ENCODE results near the gene BCL2. TPM values are rescaled to one million over a fixed set of nuclear protein-coding genes. Genes with fewer than 3 reads are reported as not detected.

Gene BCL2
- total and polyA plus RNA-seq, 8 donors: 6.3 to 11.3 (median 10.8) TPM

- Histone ChIP-seq H3K27me3 (no peaks in the 10 kb centered on the region), H3K9me3 (no peaks in the 10 kb centered on the region), H3K36me3 (no peaks in the 10 kb centered on the region), H3K27ac (peak overlapping the region; percentile 21 to 77), H3K4me3 (no peak overlapping the region), H3K4me1 (peaks cover 0 to 49% of the 10 kb centered on the region in 2 donors)
- intact Hi-C loops (cut with DNase I): no loop called here
- ATAC-seq (peak; percentile 72), DNase-seq (peak in 1 of 4 donors; percentile 57)
- TF ChIP-seq CTCF (IDR thresholded peaks at IDR 0.05): no peak
Observed at GRCh38 chr18:63253428-63254372, 65.9 kb downstream of the BCL2 start.

- H3K27ac ChIP-seq: peak overlapping the region; percentile 21 to 77
- ATAC-seq: peak; percentile 20
- H3K9me3 ChIP-seq: no peaks in the 10 kb centered on the region
Observed at GRCh38 chr18:63253014-63253413, 66.6 kb downstream of the BCL2 start.

GRCh38 chr18:63249771-63250170, 69.8 kb downstream of the BCL2 start:
- TF ChIP-seq CTCF (IDR thresholded peaks at IDR 0.05): no peak
- H3K27ac ChIP-seq: peak overlapping the region in 1 of 2 donors; percentile 85
- ATAC-seq: peak; percentile 63
- no peaks in the 10 kb centered on the region for H3K36me3 ChIP-seq
- intact Hi-C loops (cut with DNase I): no loop called here
- H3K4me3 ChIP-seq: no peak overlapping the region
- H3K4me1 ChIP-seq: peaks cover 0 to 58% of the 10 kb centered on the region in 2 donors
- DNase-seq: peak in 1 of 4 donors; percentile 76
- no peaks in the 10 kb centered on the region for H3K27me3 ChIP-seq
- no peaks in the 10 kb centered on the region for H3K9me3 ChIP-seq

More at GRCh38 chr18:63253014-63253413, 66.6 kb downstream of the BCL2 start:
- Histone ChIP-seq H3K4me3 (no peak overlapping the region), H3K36me3 (no peaks in the 10 kb centered on the region), H3K4me1 (peaks cover 0 to 51% of the 10 kb centered on the region in 2 donors), H3K27me3 (no peaks in the 10 kb centered on the region)
- TF ChIP-seq CTCF (IDR thresholded peaks at IDR 0.05): no peak
- DNase-seq: no peak
- intact Hi-C loops (cut with DNase I): no loop called here

- intact Hi-C loops (cut with DNase I): no loop called here
- ATAC-seq: no peak
Observed at GRCh38 chr18:63247926-63248325, 71.6 kb downstream of the BCL2 start.

More at GRCh38 chr18:63247926-63248325, 71.6 kb downstream of the BCL2 start:
- Histone ChIP-seq H3K4me1 (peaks cover 0 to 41% of the 10 kb centered on the region in 2 donors), H3K36me3 (no peaks in the 10 kb centered on the region), H3K9me3 (no peaks in the 10 kb centered on the region), H3K27me3 (no peaks in the 10 kb centered on the region), H3K27ac (peak overlapping the region in 1 of 2 donors; percentile 22), H3K4me3 (no peak overlapping the region)
- DNase-seq: no peak
- TF ChIP-seq CTCF (IDR thresholded peaks at IDR 0.05): no peak

All from left lung (tissue), 10 donors.